ENCODE measurements around the gene ABRACL.

DNA sequence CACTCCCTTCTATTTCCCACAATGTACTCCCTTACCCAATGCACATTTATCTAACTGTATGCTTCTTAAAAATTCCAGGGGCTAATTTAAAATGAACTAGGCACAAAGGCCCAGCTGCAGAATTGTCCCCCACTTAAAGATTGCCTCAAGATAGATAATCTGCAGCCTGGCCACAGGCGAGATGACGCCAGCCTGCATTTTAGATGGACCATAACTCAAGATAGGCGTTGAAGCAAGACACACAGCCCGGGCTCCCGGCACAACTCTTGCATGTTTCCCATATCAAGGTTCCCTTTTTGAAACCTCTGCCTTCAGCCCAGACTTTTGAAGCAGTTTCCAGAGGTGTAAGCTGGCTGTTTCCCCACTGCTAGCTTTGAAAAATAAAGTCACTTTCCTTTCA lies 37.3 kb upstream of the ABRACL start:
- TF ChIP-seq, protein P1, sequence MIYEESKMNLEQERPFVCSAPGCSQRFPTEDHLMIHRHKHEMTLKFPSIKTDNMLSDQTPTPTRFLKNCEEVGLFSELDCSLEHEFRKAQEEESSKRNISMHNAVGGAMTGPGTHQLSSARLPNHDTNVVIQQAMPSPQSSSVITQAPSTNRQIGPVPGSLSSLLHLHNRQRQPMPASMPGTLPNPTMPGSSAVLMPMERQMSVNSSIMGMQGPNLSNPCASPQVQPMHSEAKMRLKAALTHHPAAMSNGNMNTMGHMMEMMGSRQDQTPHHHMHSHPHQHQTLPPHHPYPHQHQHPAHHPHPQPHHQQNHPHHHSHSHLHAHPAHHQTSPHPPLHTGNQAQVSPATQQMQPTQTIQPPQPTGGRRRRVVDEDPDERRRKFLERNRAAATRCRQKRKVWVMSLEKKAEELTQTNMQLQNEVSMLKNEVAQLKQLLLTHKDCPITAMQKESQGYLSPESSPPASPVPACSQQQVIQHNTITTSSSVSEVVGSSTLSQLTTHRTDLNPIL (CRISPR knock-in tag; IDR thresholded peaks at IDR 0.05; ENCODE audit: low read depth) = no peak
- TF ChIP-seq GLIS3 (CRISPR knock-in tag; IDR thresholded peaks at IDR 0.05) (no peak), ZNF70 (CRISPR knock-in tag; IDR thresholded peaks at IDR 0.05) (no peak), ARNTL (CRISPR knock-in tag; IDR thresholded peaks at IDR 0.05; ENCODE audit: borderline replicate concordance, low read depth) (no peak), TCF4 (CRISPR knock-in tag; IDR thresholded peaks at IDR 0.05; ENCODE audit: borderline replicate concordance) (no peak), ZFP30 (CRISPR knock-in tag; IDR thresholded peaks at IDR 0.05) (no peak), PPARA (CRISPR knock-in tag; IDR thresholded peaks at IDR 0.05; ENCODE audit: borderline replicate concordance) (no peak), RARB (CRISPR knock-in tag; IDR thresholded peaks at IDR 0.05) (no peak), BACH2 (CRISPR knock-in tag; IDR thresholded peaks at IDR 0.05; ENCODE audit: borderline replicate concordance) (no peak), CSDC2 (CRISPR knock-in tag; IDR thresholded peaks at IDR 0.05) (no peak)
- TF ChIP-seq, protein P2, sequence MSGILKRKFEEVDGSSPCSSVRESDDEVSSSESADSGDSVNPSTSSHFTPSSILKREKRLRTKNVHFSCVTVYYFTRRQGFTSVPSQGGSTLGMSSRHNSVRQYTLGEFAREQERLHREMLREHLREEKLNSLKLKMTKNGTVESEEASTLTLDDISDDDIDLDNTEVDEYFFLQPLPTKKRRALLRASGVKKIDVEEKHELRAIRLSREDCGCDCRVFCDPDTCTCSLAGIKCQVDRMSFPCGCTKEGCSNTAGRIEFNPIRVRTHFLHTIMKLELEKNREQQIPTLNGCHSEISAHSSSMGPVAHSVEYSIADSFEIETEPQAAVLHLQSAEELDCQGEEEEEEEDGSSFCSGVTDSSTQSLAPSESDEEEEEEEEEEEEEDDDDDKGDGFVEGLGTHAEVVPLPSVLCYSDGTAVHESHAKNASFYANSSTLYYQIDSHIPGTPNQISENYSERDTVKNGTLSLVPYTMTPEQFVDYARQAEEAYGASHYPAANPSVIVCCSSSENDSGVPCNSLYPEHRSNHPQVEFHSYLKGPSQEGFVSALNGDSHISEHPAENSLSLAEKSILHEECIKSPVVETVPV (CRISPR knock-in tag; IDR thresholded peaks at IDR 0.05) = no peak
- TF ChIP-seq, protein P3, sequence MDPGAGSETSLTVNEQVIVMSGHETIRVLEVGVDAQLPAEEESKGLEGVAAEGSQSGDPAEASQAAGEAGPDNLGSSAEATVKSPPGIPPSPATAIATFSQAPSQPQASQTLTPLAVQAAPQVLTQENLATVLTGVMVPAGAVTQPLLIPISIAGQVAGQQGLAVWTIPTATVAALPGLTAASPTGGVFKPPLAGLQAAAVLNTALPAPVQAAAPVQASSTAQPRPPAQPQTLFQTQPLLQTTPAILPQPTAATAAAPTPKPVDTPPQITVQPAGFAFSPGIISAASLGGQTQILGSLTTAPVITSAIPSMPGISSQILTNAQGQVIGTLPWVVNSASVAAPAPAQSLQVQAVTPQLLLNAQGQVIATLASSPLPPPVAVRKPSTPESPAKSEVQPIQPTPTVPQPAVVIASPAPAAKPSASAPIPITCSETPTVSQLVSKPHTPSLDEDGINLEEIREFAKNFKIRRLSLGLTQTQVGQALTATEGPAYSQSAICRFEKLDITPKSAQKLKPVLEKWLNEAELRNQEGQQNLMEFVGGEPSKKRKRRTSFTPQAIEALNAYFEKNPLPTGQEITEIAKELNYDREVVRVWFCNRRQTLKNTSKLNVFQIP (CRISPR knock-in tag; IDR thresholded peaks at IDR 0.05; ENCODE audit: borderline replicate concordance, low read depth) = no peak
